ENCODE data around the gene TMEM175.

TMEM175 gene

GRCh38 chr4:1003271-1004070, 71.2 kb downstream of the TMEM175 start:
- no peak for DNase-seq (ENCODE audit: low read depth)

- DNase-seq (ENCODE audit: low read depth) = no peak
These were observed 71.8 kb downstream of the TMEM175 start for GRCh38 chr4:1004071-1004418.

GRCh38 chr4:1004557-1005485, 72.6 kb downstream of the TMEM175 start:
- no peak for DNase-seq (ENCODE audit: low read depth)

GRCh38 chr4:1006856-1007255, 74.6 kb downstream of the TMEM175 start:
- no peak for DNase-seq (ENCODE audit: low read depth)

All from amniotic epithelial cell (primary cell).